T-helper 9 cell (primary cell): Measurements from ENCODE around the gene NFKB2.

Experiments
- DNase-seq: peaks from one replicate; pipeline ENCODE4 v3.0.0-alpha.2; 2020
- total RNA-seq, 2 donors: gene quantifications; one replicate each; lab custom pipeline; 2026; lab: John Stamatoyannopoulos, UW

NFKB2 gene
- total RNA-seq, result 143 to 504 reads per million in 2 donors

- DNase-seq, result peak; percentile 92
Observed at GRCh38 chr10:102395400-102396316, at the start of gene NFKB2. Gene NFKB2 (plus strand): TSS chr10:102395705. CDS start chr10:102395960, 255 bp downstream.

GRCh38 chr10:102347236-102347828, 48.2 kb upstream of the NFKB2 start:
- no peak for DNase-seq

GRCh38 chr10:102352066-102352715, 43.3 kb upstream of the NFKB2 start:
- DNase-seq, result peak; percentile 73

DNA sequence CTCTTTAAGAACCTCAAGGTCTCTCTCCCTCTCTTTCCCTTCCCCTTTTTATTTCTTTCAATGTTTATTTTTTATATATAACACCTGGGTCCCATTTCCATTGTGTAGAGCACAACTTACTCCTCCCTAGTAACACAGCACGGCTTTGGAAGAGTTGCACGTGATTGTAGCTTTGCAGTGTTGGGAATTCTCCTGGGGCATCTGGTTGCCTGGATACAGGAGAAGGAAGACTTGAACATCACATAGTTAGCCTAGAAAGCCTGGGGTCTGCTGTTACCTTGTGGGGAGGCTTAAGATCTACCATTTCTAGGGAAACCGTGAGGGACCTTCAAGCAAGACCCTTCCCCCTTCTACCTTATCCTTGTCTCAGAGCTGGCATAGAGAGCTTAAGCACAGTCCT, 41.1 kb upstream of the NFKB2 start:
- DNase-seq, result no peak

GRCh38 chr10:102358712-102359382, 36.7 kb upstream of the NFKB2 start:
- no peak for DNase-seq

- no peak for DNase-seq
Observed at GRCh38 chr10:102367441-102367840, 28.1 kb upstream of the NFKB2 start.

GRCh38 chr10:102368077-102368476, 27.4 kb upstream of the NFKB2 start:
- no peak for DNase-seq

DNA sequence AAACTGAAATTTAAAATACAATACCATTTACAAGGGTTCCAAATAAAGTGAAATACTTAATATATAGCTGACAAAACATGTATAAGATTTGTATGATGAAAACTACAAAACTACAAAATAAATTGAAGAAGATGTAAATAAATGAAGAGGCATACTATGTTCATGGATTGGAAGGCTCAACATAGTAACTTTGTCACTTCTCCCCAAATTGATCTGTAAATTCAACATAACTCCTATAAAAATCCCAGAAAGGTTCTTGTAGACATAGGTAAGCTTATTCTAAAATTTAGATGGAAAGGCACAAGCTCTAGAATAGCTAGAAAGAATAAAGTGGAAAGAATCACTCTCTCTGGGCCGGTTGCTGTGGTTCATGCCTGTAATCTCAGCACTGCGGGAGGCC, 24.2 kb upstream of the NFKB2 start:
- DNase-seq, result no peak

- DNase-seq, result no peak
Observed at GRCh38 chr10:102375250-102375649, 20.3 kb upstream of the NFKB2 start.

DNA sequence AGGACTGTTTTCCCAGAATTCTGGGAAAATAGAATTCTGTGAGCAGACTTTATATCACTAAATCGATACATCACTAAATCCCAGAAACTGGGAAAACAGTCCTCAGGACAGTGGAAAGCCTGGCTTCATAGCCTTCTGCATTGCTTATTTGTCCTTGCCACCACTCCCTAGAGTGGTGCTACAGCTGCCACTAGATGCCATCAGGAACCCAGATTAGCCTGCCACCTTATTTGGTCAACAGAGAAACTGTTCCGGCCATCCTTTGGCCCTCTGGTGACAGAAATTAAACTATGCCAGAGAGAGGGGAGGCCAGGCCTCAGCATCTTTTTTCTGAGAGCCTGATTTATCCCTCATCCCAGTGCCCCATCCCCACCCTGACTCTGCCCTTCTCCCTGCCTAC, 19.6 kb upstream of the NFKB2 start:
- DNase-seq, result no peak

GRCh38 chr10:102376901-102377300, 18.6 kb upstream of the NFKB2 start:
- DNase-seq, result no peak

GRCh38 chr10:102379383-102379782, 16.1 kb upstream of the NFKB2 start:
- no peak for DNase-seq

DNA sequence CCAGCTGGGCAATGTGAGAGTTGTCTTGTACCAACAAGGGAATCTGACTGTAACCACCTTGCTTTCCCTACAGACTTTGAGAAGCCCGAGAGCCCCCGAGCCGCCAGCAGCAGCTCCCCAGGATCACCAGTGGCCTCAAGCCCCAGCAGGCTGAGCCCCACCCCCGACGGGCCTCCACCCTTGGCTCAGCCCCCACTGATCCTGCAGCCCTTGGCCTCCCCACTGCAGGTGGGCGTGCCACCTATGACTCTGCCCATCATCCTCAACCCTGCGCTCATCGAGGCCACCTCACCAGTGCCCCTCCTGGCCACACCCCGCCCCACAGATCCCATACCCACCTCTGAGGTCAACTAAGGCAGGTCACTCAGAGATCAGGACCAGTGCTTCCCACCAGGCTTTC, 13.5 kb upstream of the NFKB2 start:
- no peak for DNase-seq

- no peak for DNase-seq
Observed at GRCh38 chr10:102382871-102383270, 12.6 kb upstream of the NFKB2 start.

GRCh38 chr10:102384053-102384452, 11.5 kb upstream of the NFKB2 start:
- DNase-seq, result no peak

DNA sequence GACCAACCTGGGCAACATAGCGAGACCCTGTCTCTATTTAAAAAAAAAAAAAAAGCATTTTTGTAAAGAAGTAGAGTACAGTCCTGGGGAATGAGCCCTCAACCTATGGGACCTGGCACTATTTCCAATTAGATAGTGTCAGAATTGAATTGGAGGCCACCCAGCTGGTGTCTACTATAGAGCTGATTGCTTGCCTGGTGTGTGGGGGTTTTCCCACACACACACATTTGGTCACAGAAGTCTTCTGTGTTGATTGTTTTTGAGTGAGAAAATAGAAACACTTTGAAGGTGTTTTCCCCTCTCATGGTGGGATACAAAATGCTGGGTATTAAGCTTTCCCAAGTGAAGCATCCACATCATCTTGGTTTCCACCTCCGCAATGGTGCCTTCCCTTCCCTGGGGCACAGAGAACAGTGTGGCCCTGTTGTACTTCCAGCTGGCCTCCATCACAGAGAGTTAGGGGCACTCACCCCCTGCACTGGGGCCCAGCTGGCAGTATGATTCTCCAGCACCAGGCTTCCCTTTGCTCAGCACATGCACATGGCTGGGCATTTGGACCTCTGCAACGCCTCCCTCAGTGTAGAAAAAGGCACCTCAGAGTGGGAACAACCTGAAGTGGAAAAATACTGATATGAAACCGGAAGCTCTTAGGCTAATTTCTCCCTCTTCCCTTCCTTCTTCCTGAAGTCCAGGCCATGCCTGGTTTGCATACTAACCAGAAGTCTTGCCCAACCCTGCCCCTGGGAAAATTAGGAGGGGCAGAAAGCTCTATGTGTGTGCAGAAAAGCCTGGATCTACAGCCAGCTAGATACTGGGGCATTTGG, 10.7 kb upstream of the NFKB2 start:
- no peak for DNase-seq

- DNase-seq, result no peak
Observed at GRCh38 chr10:102389894-102390293, 5.6 kb upstream of the NFKB2 start.

DNA sequence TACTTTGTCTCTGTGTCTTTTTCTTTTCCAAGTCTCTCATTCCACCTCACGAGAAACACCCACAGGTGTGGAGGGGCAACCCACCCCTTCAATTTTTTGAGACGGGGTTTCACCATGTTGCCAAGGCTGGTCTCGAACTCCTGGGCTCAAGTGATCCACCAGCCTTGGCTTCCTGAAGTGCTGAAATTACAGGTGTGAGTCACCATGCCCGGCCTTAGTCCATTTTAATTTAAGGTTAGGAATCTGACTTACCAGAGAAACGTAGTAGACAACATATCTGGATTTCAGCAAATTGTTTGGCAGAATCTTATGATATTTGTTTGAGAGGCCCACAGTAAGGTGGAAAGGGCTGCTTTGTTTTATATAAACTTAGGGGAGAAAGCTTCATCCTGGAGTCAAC, 3.2 kb upstream of the NFKB2 start:
- DNase-seq, result no peak

DNA sequence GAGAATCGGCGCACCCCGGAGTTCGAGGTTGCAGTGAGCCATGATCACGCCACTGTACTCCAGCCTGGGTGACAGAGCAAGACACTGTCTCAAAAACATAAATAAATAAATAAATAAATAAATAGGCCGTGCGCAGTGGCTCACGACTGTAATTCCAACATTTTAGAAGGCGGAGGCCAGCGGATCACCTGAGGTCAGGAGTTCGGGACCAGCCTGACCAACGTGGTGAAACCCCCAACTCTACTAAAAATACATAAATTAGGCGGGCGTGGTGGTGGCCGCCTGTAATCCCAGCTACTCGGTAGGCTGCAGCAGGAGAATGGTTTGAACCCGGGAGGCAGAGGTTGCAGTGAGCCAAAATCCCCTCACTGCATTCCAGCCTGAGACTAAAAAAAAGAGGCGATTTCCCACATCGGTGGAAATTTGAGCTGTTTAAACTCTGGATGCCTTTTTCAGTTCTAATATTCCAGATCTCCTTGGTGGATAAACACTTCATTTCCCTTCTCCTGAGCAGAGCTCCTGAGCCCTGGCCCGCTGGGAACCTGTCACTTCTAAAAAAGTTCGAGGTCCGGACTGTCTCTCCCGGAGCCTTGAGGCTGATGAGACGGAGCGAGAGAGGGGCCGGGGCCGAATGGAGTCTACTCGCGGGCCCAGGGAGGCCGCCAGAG, 2.0 kb upstream of the NFKB2 start:
- no peak for DNase-seq

- peak; percentile 98 for DNase-seq
Observed at GRCh38 chr10:102394079-102394800, 1.3 kb upstream of the NFKB2 start.
